ENCODE measurements around the gene CGB8.

The CGB8 gene

GRCh38 chr19:49010453-49010852 lies 38.5 kb downstream of the CGB8 start:
- Histone ChIP-seq H4K20me1 (ENCODE audit: insufficient read depth, low read length) (no peaks in the 10 kb centered on the region), H3K4me3 (ENCODE audit: low read depth, low read length, poor library complexity, severe bottlenecking) (no peak overlapping the region)

GRCh38 chr19:49009828-49010227 lies 39.1 kb downstream of the CGB8 start:
- no peaks in the 10 kb centered on the region for H3F3A ChIP-seq (ENCODE audit: insufficient read depth, low read length)
- no peaks in the 10 kb centered on the region for H3K9me2 ChIP-seq (ENCODE audit: low read depth, low read length)
- no peak overlapping the region for H3K27ac ChIP-seq (ENCODE audit: low read depth, low read length, poor library complexity, severe bottlenecking)
- TF ChIP-seq CTCF (IDR thresholded peaks at IDR 0.05; ENCODE audit: low read length) (no peak), EZH2 (IDR thresholded peaks at IDR 0.05; ENCODE audit: borderline replicate concordance, low read length) (no peak)
- no peaks in the 10 kb centered on the region for H4K20me1 ChIP-seq (ENCODE audit: insufficient read depth, low read length)
- no peak overlapping the region for H2AFZ ChIP-seq (ENCODE audit: low read length)
- H3K27me3 ChIP-seq (ENCODE audit: insufficient read depth, low read length): no peaks in the 10 kb centered on the region
- no peaks in the 10 kb centered on the region for H3K4me1 ChIP-seq (ENCODE audit: insufficient read depth, low read length, severe bottlenecking)
- H3K79me2 ChIP-seq (ENCODE audit: insufficient read depth, low read length): no peaks in the 10 kb centered on the region
- H3K9me3 ChIP-seq (ENCODE audit: low read length): no peaks in the 10 kb centered on the region
- H3K4me2 ChIP-seq (ENCODE audit: low read length): no peak overlapping the region
- no peak overlapping the region for H3K9ac ChIP-seq (ENCODE audit: low read length)
- peaks cover 84% of the 10 kb centered on the region for H3K36me3 ChIP-seq (ENCODE audit: insufficient read depth, low read length)
- no peak overlapping the region for H3K4me3 ChIP-seq (ENCODE audit: low read depth, low read length, poor library complexity, severe bottlenecking)

More at GRCh38 chr19:49010453-49010852, 38.5 kb downstream of the CGB8 start:
- Histone ChIP-seq H3K27me3 (ENCODE audit: insufficient read depth, low read length) (no peaks in the 10 kb centered on the region), H3K9me2 (ENCODE audit: low read depth, low read length) (no peaks in the 10 kb centered on the region), H2AFZ (ENCODE audit: low read length) (no peak overlapping the region), H3K79me2 (ENCODE audit: insufficient read depth, low read length) (no peaks in the 10 kb centered on the region), H3K9me3 (ENCODE audit: low read length) (no peaks in the 10 kb centered on the region), H3K27ac (ENCODE audit: low read depth, low read length, poor library complexity, severe bottlenecking) (no peak overlapping the region), H3K4me2 (ENCODE audit: low read length) (no peak overlapping the region), H3K4me1 (ENCODE audit: insufficient read depth, low read length, severe bottlenecking) (no peaks in the 10 kb centered on the region), H3F3A (ENCODE audit: insufficient read depth, low read length) (no peaks in the 10 kb centered on the region), H3K9ac (ENCODE audit: low read length) (no peak overlapping the region), H3K36me3 (ENCODE audit: insufficient read depth, low read length) (peaks cover 84% of the 10 kb centered on the region)
- no peak for TF ChIP-seq CTCF (IDR thresholded peaks at IDR 0.05; ENCODE audit: low read length)
- TF ChIP-seq EZH2 (IDR thresholded peaks at IDR 0.05; ENCODE audit: borderline replicate concordance, low read length): no peak

- Histone ChIP-seq H3F3A (ENCODE audit: insufficient read depth, low read length) (no peaks in the 10 kb centered on the region), H3K36me3 (ENCODE audit: insufficient read depth, low read length) (peaks cover 84% of the 10 kb centered on the region), H4K20me1 (ENCODE audit: insufficient read depth, low read length) (no peaks in the 10 kb centered on the region), H3K9me2 (ENCODE audit: low read depth, low read length) (no peaks in the 10 kb centered on the region), H3K4me2 (ENCODE audit: low read length) (no peak overlapping the region), H3K9ac (ENCODE audit: low read length) (no peak overlapping the region), H3K79me2 (ENCODE audit: insufficient read depth, low read length) (no peaks in the 10 kb centered on the region), H3K4me1 (ENCODE audit: insufficient read depth, low read length, severe bottlenecking) (no peaks in the 10 kb centered on the region), H2AFZ (ENCODE audit: low read length) (no peak overlapping the region), H3K4me3 (ENCODE audit: low read depth, low read length, poor library complexity, severe bottlenecking) (no peak overlapping the region), H3K27ac (ENCODE audit: low read depth, low read length, poor library complexity, severe bottlenecking) (no peak overlapping the region), H3K9me3 (ENCODE audit: low read length) (no peaks in the 10 kb centered on the region), H3K27me3 (ENCODE audit: insufficient read depth, low read length) (no peaks in the 10 kb centered on the region)
- TF ChIP-seq EZH2 (IDR thresholded peaks at IDR 0.05; ENCODE audit: borderline replicate concordance, low read length) (no peak), CTCF (IDR thresholded peaks at IDR 0.05; ENCODE audit: low read length) (no peak)
Measured at GRCh38 chr19:49006905-49007304, 42.0 kb downstream of the CGB8 start.

All from OCI-LY1 (cell line).